HG02759 (cell line): ENCODE measurements around the gene AOC3.
"Not testable (repeated sequence)": the region's sequence is repeated elsewhere in the genome, so short reads cannot be mapped to it uniquely, and the experiment has no call there.

ENCODE experiments used
- ATAC-seq: cut with Tn5 transposase; IDR thresholded peaks from one replicate; pipeline ENCODE4 v1.9.1; 2021; ENCODE audit warnings: mild to moderate bottlenecking, moderate library complexity; ENCODE audit not compliant: unreplicated experiment

AOC3 gene

GRCh38 chr17:42891539-42892152 lies 40.6 kb downstream of the AOC3 start:
- ATAC-seq = no peak

- ATAC-seq = no peak
These were observed 42.4 kb downstream of the AOC3 start for GRCh38 chr17:42893359-42893758.

- no peak for ATAC-seq
These were observed 43.5 kb downstream of the AOC3 start for GRCh38 chr17:42894283-42895184.

- ATAC-seq = no peak
These were observed 44.2 kb downstream of the AOC3 start for GRCh38 chr17:42895185-42895555.

GRCh38 chr17:42898147-42898811 lies 47.3 kb downstream of the AOC3 start:
- no peak for ATAC-seq

- ATAC-seq = not testable (repeated sequence)
These were observed 49.0 kb downstream of the AOC3 start for GRCh38 chr17:42899981-42900380.

GRCh38 chr17:42900460-42901331 lies 49.7 kb downstream of the AOC3 start, which contains the start of gene G6PC1:
Gene G6PC1 (plus strand): TSS chr17:42900799. CDS start chr17:42900877, 78 bp downstream.
- ATAC-seq = no peak

GRCh38 chr17:42901535-42902229 lies 50.7 kb downstream of the AOC3 start:
- no peak for ATAC-seq

GRCh38 chr17:42904110-42904469 lies 53.1 kb downstream of the AOC3 start:
- no peak for ATAC-seq

- ATAC-seq = no peak
These were observed 55.9 kb downstream of the AOC3 start for GRCh38 chr17:42906772-42907446.
